Stimulated activated CD8-positive, alpha-beta memory T cell treated with anti-CD3 and anti-CD28 coated beads, Interleukin-12 subunit alpha, Interleukin-12 subunit beta, amount 100 ng/mL, for 24 hours (primary cell): Measurements from ENCODE around the gene TRAF1.

ENCODE experiments used
- DNase-seq: peaks from one replicate; pipeline ENCODE4 v3.0.0-alpha.2; 2020; ENCODE audit errors: extremely low read depth

Gene TRAF1

DNA sequence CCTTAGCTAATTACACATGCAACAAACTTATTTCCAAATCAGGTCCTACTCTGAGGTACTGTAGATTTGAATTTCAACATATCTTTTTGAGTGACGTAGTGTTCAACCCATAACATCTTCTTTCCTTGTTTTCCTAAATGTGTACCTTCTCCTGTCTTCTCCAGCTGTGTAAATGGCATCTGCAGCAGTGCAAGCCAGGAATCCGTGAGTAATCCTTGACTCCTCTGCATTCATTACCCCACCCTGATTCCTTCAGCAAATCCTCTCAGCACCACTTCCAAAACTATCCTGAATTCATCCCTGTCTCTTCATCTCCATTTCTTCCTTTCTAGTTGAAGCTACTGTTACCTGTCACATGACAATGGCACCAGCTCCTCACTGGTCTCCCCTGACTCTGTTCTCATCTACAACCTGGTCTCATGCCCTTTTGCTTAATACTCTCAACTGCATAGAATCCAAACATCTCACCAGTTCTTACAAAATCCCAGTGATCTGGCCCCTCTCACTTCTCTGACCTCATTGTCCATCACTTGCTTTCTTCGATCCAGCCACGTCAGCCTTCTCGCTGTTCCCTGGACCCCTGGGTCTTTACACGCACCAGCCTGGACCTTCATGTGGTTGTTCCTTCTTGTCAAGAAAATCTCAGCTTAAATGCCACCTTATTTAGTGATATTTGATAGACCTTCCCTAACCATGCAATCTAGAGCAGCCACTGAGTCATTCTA lies 14.6 kb upstream of the TRAF1 start:
- DNase-seq, result no peak

- DNase-seq, result no peak
These were observed 14.0 kb upstream of the TRAF1 start for GRCh38 chr9:120940573-120940972.

GRCh38 chr9:120938851-120939250 lies 12.3 kb upstream of the TRAF1 start:
- no peak for DNase-seq

DNA sequence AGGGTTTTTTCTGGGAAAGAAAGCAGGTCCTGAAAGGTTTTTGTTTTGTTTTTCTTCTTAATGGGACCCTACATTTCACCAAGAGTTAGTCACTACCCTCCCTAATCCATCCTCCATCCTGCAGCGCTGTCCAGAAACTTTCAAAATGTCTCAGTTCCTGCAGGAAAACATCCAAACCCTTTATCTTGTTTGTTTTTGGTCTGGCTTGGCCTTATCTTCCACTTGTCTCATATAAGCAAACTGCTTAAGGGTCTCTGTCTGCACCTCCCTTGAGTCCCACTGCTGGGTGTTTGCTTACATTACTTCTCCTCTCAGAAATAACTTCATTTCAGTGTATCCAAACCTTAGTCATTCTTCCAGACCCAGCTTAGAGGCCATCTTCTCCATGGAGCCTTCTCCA lies 11.0 kb upstream of the TRAF1 start:
- no peak for DNase-seq

DNA sequence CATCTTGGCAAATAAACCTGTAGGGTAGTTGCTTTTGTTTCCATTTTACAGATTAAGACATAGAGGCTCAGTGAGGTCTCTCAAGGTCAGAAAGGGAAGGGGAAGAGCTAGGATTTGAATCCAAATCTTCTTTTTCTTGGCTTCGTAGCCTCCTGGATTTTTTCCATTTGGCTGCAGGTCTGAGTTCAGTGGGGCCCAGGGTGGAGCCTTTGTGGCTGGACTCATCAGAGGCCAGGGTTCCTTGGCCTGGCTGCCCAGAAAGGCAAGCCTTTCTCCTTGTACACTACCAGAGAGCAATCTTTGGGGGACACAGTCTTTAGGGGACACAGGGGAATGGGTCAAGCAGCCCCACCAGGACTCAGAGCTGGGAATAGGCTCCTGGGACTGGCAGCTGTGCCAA lies 10.5 kb upstream of the TRAF1 start:
- DNase-seq, result no peak

DNA sequence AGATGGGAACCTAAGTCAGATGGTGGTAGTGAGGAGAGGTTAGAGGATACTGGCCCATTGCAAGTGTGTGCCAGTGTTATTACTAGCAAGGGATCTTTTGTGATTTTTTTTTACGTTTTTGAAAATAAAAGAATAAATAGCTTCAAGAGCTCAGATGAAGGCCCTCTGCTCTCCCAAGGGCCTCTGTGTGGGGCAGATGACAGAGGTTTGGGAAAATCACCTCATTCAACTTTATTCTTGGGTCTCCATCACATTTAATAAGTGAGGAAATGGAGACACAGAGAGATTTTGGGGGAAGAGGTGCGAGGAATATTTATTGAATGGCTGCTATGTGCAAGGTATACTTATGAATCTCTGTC lies 10.1 kb upstream of the TRAF1 start:
- no peak for DNase-seq

GRCh38 chr9:120936011-120936763 lies 9.6 kb upstream of the TRAF1 start:
- peak; percentile 79 for DNase-seq

- no peak for DNase-seq
These were observed 8.8 kb upstream of the TRAF1 start for GRCh38 chr9:120935383-120935857.

- no peak for DNase-seq
These were observed 7.7 kb upstream of the TRAF1 start for GRCh38 chr9:120934281-120934680.

DNA sequence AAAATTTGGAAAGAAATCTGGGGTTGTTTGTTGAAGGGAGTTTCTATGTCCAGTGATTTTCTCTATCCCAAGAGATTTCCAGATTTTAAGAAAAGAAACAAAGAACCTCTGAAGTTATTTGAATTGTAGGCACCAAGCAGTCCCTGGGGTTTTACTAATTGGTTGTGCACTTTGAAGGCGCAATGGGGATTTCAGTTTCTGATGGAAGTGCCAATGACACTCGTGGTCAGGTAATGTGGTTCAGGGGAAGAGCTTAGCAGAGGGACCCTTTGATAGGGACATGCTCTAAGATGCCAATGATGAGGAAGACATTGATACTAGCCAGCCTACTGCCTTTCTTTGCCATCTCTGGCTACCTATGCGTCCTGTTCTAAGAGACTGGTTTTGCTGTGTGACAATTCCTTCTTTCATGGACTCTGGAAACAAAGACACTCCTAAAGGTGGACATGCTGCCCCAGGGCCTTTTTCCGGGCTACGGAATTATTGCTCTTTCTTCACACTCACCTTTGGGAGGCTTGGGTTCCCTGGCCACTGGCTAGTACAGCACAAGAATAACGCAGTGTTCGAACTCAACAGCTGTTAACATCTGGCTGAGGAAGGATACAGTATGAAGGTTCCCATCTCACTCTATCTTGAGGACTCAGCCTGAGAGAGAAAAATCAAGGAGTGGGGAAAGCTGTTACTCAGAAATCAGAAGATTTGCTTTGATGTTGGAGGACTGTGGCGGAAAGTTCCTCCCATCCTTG lies 6.9 kb upstream of the TRAF1 start:
- no peak for DNase-seq

GRCh38 chr9:120932086-120932823 lies 5.7 kb upstream of the TRAF1 start:
- no peak for DNase-seq

DNA sequence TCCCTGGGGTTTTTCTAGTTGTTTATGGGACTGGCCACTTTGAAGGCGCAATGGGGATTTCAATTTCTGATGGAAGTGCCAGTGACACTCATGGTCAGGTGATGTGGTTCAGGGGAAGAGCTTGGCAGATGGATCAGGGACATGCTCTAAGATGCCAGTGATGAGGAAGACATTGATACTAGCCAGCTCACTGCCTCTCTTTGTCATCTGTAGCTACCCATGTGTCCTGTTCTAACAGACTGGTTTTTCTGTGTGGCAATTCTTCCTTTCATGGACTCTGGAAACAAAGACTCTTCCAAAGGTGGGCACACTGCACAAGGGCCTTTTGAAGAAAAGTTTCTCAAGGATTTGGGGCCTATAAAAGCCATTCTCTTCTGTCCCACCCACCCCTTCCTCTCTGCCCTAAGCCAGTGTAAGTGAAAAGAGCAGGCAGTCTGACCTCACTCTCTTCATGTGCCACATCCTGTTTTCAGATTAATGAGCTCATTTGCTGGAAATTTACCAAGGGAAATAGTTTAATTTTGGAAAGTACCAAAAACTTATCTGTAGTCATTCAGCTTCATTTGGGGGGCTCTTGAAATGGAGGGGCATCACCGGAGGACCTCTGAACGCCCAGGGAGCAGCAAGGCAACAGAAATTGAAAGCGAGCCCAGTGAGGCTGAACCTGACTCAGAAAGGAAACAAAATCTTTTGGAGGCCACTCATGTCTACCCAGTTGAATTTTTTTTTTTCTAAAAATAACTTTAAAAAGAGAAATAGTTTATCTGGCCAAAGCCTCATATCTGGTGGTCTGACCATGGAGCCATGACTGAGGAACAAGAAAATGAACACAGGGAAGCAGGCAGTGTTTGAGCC lies 4.9 kb upstream of the TRAF1 start:
- DNase-seq, result no peak

DNA sequence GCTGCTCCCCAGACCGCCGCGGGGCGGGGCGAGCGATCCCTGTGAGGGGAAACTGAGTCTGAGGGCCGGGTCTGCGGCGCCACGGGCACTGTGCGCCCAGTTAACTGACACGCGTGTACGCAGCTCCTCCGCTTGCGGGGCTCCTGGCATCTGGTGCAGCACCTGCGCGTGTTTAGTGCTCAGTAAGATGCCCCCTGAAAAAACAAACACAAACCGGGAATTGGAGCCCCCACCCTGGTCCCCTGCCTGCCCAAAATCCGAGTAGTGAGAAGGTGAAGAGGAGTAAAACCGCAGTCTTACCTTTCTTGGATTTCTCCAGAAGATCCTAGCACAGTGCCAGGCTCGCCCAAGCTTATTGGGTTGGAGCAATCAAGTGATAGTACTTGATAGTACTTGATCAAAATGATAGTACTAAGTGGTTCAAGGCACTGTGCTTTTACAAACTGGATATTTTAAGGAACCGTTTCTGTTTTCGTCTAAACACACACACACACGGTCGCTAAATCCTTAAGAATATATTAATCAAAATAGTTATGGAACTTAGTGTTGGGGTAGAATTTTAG lies 2.7 kb upstream of the TRAF1 start:
- DNase-seq, result no peak

DNA sequence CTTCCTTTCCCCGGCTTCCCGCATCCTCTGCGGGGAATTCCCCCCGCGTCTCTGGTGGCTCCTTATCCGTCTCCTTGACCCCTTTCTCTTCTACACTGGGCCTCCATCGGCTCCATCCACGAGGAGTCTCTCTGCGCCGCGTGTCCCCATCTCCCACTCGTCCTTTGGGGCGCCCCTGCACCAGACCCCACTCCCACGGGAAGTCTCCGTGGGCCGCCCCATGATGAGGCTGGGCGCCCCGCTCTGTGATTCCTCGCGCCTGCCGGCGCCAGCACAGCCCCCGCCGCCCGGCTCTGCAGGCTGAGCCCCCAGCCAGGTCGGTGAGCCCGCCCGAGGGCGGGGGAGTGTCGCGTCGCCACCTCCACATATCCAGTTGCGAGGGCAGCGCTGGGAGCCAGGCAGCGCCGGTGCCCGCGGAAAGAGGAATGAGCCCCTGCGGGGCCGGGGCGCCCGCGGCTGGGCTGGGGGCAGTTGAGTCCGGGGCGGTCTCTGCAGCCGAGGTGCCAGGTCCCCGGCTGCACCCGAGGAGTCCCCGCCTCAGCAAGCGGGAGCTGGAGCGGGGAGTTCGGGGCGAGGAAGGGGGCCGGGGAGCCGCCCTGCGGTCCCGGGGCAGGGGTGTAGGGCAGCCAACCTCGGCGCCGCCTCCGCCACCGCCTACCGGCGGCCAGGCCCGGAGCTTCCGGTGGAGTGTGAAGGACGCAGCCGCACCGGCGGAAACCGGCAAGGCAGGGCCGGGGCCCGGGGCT lies 2.1 kb upstream of the TRAF1 start:
- no peak for DNase-seq

- no peak for DNase-seq
These were observed 1.5 kb upstream of the TRAF1 start for GRCh38 chr9:120928015-120928482.

DNA sequence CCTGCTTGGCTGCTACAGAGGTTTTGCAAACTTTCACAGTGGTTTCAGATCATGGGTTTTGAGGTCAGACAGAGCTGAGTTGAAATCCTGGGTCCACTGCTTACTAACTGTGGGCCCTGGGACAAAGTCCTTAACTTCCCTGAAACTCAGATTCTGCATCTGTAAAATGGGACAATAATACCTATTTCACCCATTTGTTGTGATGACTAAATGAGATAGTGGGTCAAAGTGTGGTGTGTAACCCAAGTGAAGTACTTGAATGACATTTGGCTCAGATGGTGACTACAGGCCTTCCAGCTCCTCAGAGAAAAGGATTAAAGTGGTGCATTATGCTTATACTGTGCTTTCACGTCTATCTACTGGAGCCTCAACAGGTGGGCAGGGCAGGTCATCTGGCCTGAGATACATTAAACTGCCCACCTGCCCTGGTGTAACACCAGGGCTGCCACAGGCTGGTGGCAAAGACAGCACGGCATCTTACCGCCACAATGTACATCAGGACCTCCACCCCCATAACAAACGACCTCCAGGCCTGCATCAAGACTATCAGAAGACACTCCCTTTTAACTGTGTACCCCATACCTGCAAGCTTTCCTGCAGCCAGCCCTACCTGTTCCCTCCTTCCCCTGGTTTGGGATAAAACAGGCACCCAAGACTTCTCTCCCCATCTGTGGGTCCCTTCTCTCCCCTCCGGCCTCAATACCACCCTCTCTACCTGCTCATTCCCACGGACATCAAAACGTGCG lies 846 bp upstream of the TRAF1 start:
- no peak for DNase-seq

- no peak for DNase-seq
These were observed 830 bp downstream of the TRAF1 start for GRCh38 chr9:120925535-120926396.
